ENCODE data around the gene APOA5.
"Not testable (repeated sequence)": the region's sequence is repeated elsewhere in the genome, so short reads cannot be mapped to it uniquely, and the experiment has no call there.

The APOA5 gene

DNA sequence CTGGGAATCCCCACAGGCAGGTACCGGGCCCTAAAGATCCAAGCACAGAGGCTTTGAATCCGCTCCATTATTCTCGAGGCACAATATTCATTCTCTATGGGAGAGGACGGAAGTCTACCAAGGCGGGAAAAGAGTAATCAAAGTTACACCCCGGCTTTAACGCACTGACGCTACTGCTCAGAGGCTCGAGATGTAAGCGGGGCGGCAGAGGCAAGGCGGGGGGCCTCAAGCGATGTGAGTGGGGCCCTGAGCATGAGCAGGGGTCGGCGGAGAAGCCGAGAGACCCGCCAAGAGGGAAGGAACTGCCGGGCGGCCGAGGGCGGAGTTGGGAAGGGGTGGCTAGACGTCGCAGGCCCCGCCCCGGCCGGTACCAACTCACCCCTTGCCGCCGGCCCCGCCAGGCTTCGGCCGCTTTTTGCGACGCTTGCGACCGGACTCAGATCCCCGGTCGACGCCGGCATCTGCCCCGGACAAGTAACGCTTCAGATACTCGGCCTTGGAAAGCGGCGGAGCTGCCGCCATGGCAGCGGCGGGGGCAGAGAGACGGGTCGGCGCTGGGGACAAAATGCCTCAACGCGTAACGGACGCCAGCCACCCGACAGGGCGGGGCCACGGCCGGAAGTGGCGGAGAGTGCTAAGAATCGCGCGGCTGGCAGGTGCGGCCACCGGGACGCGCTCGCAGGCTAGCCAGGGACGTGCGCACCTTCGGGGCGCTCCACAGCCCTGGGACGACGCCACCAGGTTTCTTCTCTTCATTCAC, 19.1 kb downstream of the APOA5 start, which contains the start of gene BUD13:
Gene BUD13 (minus strand): TSS at position 545 of the 760 bp plus-strand sequence. CDS start 23 bp downstream, at position 522.
- FAIRE-seq: no peak

DNA sequence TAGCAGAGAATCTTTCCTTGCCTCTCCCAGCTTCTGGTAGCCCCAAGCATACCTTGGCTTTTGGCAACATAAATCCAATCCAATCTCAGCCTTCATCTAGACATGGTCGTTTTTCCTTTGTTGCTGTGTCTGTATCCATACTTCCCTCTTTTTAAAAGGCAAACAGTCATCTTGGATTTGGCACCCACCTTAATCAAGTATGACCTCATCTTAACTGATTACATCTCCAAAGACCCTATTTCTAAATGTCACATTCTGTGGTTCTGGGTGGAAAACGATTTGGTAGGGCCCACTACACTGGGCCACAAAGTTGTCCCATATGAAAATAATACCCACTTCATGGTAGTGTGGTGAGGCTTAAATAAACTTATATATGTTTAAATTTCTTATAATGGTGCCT, 19.7 kb downstream of the APOA5 start:
- FAIRE-seq: no peak

DNA sequence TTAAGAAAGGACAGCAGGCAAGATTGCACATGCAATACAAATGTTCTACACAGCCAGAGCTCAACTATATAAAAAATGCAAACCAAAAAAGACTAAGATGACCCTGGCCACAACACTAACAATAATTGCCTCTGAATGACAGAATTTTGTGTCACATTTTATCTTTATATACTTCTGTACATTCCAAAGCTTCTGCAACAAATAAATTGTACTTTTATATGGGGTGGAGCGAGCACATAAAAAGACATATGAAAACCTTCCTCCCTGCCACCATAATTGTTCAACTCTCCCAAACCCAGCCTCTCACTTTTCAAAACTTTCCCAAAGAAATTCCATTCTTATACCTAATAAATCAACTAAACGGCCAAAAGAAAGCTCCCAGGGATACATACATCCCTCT, 29.5 kb downstream of the APOA5 start:
- no peak for FAIRE-seq

DNA sequence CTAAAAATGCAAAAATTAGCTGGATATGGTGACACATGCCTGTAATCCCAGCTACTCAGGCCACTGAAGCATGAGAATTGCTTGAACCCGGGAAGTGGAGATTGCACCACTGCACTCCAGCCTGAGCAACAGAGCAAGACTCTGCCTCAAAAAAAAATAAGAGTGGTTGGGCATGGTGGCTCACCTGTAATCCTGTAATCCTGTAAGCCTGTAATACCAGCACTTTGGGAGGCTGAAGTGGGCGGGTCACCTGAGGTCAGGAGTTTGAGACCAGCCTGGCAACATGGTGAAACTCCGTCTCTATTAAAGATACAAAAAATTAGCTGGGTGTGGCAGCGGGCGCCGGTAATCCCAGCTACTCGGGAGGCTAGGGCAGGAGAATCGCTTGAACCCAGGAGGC, 35.6 kb downstream of the APOA5 start:
- not testable (repeated sequence) for FAIRE-seq

DNA sequence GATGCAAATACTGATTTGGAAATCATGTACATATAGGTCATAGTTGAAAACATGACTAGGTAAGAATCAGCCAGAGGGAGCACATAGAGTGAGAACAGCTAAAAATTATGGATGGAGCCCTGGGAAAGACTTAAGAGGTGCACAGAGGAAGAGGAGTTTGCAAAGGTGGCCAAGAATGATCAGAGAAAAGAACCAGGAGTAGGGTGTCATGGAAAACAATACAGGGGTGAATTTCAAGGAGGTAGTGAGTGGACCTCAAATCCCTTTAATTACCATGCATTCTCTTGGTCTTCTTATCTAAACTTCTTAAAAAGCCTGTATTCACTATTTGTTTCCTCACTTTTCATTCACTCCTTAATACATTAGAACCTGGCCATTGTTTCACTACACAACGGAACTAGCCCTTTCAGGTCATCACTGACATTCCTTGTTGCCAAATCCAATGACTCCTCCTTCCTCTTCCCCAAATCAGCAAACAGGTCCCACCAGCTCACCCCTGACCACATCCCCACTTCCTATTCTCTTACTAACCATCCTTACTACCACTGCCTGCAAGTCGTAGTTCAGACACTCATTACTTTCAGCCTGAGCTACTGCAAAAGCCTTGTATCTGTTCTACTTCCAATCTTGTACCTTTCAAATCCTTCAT, 41.5 kb downstream of the APOA5 start:
- FAIRE-seq: no peak

DNA sequence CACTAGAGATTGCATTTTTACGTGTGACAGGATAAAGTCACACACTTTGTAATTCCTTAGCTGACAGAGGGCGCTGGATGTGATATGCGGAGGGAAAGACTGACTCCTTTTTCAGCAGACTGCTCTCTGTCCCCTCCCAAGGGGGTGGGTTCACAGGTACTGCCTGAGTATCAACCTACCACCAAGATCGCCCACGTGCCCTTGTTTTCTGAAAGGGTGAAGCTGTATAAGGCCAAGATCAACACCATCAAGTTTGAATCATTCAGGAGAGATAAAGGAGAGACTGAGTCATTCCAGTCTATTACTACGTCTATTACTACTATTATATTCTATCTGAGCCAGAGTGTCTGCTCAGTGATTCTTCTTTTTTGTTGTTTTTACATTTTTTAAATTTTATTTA, 49.6 kb downstream of the APOA5 start:
- FAIRE-seq: no peak

DNA sequence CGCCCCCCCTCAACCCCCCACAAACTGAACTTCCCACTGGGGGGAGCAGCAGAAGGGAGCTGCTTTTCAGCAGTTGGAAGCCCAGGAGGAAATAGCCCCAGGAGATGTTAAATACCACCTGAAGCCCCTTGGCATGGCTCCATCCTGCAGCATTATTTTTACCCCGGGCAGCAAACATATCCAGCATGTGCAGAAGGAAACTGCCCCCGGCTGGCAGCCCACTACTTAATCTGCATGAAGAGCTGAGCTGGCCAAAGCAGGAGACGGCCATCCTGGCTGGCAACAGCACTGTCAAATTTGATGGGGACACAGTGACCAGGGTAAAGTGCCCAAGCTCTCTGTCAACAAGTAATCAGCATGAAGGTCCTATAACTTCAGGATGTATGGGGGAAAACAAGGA, 50.9 kb downstream of the APOA5 start:
- no peak for FAIRE-seq

Data from islet of Langerhans (tissue), 1 donor.